ENCODE results near the gene CMTM3.

DNA sequence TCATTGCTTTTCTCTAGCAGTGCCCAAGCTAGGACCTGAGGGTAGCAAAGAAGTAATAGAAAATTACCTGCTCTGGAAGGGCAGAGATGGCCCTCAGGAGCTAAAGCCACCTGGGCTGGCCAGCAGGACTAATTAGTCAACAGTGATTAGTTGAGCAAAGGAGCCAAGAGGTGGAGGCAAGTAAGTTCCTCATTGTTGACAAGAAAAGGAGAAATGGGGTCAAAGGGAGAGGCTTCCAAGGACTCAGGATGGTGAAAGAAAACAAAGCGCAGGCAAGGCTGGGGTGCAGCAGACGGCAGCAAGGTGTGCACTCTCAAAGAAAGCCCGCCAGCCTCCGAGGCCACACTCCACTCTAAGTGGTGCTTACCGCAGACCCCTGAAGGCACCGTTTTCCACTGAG lies 47.5 kb downstream of the CMTM3 start:
- TF ChIP-seq, protein P1, sequence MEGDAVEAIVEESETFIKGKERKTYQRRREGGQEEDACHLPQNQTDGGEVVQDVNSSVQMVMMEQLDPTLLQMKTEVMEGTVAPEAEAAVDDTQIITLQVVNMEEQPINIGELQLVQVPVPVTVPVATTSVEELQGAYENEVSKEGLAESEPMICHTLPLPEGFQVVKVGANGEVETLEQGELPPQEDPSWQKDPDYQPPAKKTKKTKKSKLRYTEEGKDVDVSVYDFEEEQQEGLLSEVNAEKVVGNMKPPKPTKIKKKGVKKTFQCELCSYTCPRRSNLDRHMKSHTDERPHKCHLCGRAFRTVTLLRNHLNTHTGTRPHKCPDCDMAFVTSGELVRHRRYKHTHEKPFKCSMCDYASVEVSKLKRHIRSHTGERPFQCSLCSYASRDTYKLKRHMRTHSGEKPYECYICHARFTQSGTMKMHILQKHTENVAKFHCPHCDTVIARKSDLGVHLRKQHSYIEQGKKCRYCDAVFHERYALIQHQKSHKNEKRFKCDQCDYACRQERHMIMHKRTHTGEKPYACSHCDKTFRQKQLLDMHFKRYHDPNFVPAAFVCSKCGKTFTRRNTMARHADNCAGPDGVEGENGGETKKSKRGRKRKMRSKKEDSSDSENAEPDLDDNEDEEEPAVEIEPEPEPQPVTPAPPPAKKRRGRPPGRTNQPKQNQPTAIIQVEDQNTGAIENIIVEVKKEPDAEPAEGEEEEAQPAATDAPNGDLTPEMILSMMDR (IDR thresholded peaks at IDR 0.05; ENCODE audit: insufficient read depth, low read length), result no peak
- TF ChIP-seq POLR2AphosphoS5 (IDR thresholded peaks at IDR 0.05; ENCODE audit: low read depth), result no peak

Data from HL-60 (cell line).